HG03565 (cell line): ENCODE results near the gene RPS25.
"Not testable (repeated sequence)": the region's sequence is repeated elsewhere in the genome, so short reads cannot be mapped to it uniquely, and the experiment has no call there.

Experiments used
- ATAC-seq: cut with Tn5 transposase; IDR thresholded peaks from one replicate; pipeline ENCODE4 v1.9.1; 2021; ENCODE audit warnings: mild to moderate bottlenecking, moderate library complexity; ENCODE audit not compliant: unreplicated experiment

Gene RPS25

DNA sequence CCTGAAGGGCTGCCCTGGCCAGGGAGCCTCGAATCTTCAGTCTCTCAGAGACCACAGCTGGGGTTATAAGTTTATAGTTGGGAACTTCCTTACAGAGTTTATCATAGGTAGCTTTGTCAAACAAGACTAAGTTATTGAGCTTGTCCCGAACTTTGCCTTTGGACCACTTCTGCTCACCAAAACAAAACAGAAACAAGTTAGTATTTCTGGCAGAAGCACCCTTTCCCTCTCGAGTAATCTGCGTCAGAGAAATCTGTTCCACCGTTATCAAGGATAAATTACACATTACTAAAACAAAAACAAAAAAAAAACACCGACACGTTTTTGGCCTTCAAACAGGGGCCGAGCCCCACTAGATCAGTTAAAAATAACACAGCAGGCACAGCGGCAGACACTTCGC lies 766 bp downstream of the RPS25 start:
- ATAC-seq: not testable (repeated sequence)

DNA sequence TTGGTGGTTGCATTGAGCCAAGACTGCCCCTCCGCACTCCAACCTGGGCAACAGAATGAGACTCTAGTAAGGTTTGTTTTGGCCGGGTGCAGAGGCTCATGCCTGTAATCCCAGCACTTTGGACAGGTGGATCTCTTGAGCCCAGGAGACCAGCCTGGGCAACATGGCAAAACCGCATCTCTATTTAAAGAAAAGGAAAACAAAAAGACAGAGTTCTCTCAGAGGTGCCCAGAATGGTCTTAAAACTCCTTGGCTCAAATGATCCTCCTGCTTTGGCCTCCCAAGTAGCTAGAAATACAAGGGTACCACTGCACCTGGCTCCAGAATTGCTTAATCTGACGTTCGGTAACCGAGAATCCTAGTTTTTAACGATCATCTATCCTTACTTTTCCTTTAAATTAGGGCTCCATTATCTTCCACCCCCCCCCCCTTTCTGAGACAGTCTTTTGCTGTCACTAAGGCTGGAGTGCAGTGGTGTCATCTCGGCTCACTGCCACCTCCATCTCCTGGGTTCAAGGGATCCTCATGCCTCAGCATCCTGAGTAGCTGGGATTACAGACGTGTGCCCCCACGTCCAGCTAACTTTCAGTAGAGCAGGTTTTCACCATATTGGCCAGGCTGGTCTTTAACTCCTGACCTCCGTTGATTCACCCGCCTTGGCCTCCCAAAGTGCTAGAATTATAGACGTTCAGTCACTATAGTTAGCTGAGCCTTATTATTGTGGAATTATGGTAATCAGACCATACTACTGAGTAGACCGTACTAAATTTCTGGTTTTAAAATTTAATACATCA lies 1.7 kb downstream of the RPS25 start:
- no peak for ATAC-seq

- ATAC-seq: no peak
Measured at GRCh38 chr11:119015054-119015611, 3.0 kb downstream of the RPS25 start.

DNA sequence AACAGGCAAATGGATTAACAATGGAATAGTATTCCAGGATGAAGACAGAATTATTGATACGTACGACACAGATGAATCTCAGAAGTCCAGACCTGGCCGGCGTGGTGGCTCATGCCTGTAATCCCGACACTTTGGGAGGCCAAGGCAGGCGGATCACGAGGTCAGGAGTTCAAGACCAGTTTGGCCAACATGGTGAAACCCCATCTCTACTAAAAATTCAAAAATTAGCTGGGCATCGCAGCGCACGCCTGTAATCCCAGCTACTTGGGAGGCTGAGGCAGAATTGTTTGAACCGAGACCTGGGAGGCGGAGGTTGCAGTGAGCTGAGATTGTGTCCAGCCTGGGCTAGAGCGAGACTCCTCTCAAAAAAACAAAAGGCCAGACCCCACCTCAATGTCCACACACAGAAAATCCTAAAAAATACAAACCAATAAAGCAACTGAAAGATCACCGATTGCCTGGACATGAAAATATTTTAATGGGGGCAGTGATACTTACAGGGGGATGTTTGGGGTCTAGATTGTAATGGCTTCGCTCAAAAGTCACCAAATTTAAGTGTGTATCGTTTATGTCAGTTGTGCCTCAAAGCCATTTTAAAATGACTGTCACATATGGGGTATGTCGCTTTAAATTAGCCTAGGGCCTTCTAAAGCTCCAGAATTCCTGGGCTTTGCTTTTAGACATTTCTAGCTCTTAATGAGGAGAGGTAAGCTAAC lies 3.8 kb downstream of the RPS25 start:
- no peak for ATAC-seq

GRCh38 chr11:119012629-119013170 lies 5.4 kb downstream of the RPS25 start:
- ATAC-seq: no peak

DNA sequence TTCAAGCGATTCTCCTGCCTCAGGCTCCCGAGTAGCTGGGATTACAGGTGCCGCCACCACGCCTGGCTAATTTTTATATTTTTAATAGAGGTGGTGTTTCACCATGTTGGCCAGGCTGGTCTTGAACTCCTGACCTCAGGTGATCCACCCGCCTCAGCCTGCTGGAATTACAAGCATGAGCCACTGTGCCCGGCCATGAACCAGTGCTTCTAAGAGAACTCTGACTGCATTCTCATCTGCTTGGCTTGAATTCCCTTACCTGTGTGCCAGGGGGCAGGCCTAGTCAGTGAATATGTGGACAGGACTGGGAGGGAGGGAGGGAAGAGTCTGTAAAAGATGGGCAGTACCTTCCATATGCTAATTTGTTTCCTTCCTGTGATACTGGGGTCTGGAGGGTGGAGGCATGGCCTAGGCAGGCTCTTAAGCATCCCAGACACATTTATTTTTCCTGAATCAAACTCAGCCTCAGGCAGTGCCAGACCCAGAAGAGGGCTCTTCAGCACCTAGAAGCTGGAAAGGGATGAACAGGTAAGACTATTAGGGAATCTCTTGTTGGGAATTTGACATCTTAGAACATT lies 6.6 kb downstream of the RPS25 start:
- ATAC-seq: no peak

GRCh38 chr11:119006656-119007055 lies 11.5 kb downstream of the RPS25 start:
- ATAC-seq: no peak

GRCh38 chr11:119000906-119001305 lies 17.2 kb downstream of the RPS25 start:
- no peak for ATAC-seq

DNA sequence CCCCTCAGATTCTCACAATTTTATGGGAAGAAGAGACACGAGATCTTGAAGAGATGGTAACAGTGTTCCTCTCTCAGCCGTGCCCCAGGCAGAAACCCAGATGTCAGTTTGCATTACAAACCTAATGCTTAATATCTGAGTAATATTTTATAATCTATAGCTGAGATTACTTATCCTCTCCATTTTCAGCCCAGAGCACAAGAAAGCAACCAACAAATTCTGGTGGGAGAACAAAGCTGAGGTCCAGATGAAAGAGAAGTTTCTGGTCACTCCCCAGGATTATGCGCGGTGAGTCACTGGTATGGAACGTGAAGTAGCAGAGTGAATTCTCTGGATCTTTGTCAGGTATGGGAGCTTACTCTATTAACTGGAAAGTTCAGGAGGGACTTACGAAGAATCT lies 19.3 kb downstream of the RPS25 start:
- no peak for ATAC-seq

DNA sequence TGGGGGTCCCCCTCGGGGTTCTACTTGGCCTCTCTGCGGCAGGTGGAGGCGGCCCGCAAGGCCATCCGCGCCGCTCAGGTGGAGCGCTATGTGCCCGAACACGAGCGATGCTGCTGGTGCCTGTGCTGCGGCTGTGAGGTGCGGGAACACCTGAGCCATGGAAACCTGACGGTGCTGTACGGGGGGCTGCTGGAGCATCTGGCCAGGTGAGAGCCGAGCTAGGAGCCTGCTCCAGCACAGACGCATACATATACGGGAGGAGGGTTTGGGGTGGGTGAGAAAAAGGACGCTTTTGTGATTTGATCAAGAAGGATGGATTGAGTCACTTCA lies 19.8 kb downstream of the RPS25 start:
- ATAC-seq: no peak

- peak; percentile 82 for ATAC-seq
Measured at GRCh38 chr11:118997627-118998387, 20.3 kb downstream of the RPS25 start, which contains the start of gene CENATAC. CENATAC (plus strand) TSS chr11:118998138; CDS start chr11:118998198, 60 bp downstream.

DNA sequence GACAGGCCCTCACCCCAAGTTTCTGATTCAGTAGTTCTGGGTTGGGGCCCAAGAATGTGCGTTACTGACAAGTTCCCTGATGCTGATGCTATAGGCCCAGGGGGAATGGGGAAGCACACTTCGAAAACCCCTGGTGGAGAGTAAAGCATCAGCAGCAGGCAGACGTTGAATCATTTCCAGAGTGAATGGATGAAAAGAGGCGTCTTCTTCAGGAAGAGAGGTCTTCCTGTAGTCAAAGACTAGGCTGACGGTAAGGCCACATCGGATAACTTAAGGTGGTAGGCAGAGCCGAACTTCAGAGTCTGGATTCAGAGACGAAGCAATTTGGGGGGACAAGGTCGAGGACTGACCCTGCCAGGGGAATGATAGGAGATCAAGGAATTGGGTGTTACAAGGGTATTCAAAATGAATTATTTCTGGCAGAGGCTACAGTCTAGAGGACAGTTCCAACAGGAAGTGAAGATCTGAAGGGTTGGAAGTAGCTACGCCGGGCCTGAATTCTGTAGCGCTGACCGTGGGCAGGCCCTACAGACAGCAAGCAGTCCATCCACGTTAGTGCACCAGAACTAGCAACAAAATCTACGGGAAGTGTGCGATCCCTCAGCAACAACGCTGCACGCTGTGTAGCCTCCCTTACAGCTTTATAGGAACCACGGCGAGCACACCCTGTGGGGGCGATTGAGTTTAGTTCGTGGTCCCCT lies 21.1 kb downstream of the RPS25 start:
- no peak for ATAC-seq

DNA sequence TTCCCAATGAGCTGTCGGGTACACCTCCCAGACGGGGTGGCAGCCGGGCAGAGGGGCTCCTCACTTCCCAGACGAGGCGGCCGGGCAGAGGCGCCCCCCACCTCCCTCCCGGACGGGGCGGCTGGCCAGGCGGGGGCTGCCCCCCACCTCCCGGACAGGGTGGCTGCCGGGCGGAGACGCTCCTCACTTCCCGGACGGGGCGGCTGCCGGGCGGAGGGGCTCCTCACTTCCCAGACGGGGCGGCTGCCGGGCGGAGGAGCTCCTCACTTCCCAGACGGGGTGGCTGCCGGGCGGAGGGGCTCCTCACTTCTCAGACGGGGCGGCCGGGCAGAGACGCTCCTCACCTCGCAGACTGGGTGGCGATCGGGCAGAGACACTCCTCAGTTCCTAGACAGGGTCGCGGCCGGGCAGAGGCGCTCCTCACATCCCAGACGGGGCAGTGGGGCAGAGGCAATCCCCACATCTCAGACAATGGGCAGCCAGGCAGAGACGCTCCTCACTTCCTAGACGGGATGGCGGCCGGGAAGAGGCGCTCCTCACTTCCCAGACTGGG lies 26.6 kb downstream of the RPS25 start:
- not testable (repeated sequence) for ATAC-seq

GRCh38 chr11:118988280-118988679 lies 29.9 kb downstream of the RPS25 start:
- ATAC-seq: no peak

DNA sequence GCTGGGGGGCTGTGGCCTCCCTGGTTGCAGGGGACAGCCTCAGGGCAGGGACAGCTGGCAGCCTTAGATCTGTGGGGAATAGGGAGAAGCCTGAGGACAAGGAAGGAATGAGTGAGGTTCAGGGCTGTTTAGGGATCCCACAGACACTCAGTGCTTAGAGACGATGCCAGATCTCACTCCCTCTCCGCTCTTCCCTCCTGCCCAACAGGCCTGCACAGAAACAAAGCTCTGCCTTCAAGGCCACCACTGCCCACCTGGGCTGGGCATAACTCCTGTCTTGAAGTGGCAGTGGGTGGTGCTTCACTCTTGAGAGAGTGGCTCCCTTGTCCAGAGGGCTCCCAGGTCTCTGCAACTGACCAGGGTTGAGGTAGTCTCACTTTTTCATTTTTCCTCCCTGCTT lies 33.3 kb downstream of the RPS25 start:
- ATAC-seq: no peak

DNA sequence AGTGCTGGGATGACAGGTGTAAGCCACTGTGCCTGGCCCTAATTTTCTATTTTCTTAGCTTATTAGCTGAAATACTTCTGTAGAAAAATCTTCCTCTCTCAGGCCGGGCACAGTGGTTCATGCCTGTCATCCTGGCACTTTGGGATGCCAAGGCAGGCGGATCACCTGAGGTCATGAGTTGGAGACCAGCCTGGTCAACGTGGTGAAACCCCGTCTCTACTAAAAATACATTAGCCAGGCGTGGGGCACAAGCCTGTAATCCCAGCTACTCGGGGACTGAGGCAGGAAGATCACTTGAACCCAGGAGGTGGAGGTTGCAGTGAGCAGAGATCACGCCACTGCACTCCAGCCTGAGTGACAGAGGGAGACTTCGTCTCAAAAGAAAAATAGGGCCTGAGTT lies 33.8 kb downstream of the RPS25 start:
- ATAC-seq: not testable (repeated sequence)

DNA sequence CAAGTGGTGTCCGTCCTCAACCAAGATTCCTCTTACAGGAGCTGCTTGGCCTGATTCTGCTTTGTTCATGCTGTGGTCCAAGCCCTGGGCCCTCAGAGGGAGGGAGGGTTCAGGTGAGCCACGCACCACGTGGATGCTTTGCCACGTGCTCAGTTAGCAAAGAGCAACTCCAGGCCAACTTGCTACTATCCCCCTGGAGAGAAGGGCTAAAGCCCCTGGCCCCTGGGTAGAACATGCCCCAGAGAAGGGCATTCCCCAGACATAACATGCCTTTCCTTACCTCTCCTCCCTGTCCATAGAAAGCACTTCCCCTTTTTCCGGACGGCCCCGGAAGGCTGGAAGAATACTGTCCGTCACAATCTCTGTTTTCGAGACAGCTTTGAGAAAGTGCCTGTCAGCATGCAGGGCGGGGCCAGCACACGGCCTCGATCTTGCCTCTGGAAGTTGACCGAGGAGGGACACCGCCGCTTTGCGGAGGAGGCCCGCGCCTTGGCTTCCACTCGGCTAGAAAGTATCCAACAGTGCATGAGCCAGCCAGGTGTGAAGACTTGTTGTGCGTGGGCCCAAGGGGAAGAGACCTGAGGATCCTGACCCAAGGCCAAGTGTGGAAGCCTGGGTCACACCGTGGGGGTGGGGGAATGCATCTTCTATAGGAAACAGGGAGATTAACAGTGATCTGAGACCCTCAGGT lies 37.8 kb downstream of the RPS25 start:
- ATAC-seq: no peak

DNA sequence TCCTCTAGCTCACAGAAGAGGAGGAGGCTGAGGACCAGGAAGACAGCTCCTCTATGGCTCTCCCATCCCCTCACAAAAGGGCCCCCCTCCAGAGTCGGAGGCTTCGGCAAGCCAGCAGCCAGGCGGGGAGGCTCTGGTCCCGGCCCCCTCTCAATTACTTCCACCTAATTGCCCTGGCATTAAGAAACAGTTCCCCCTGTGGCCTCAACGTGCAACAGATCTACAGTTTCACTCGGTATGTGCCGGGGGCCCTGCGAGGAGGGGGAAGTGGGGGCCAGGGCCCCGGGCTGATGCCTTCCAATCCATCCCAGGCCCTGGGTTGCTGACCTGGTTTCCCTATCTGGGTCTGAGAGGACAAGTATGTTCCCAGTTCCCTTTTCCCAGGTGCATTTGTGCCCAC lies 38.7 kb downstream of the RPS25 start:
- ATAC-seq: no peak
